ENCODE measurements around the gene TTLL6. TPM values are rescaled to one million over a fixed set of nuclear protein-coding genes. Genes with fewer than 3 reads are reported as not detected.

The TTLL6 gene
- total and polyA plus RNA-seq, 9 of the 15 experiments (the other 6 are each of a cell fraction or from before 2014, with no cell fraction given), result 0.05 TPM; not detected in 8

- Histone ChIP-seq H3K4me1 (replicated peaks in 1 of 2; ENCODE audit: control insufficient read depth in 2 of 2, insufficient read depth in 2 of 2, low read length in 2 of 2) (peaks cover 0 to 24% of the 10 kb centered on the region in 2 experiments; a peak in 2 of 5 replicates), H4K20me1 (replicated peaks; ENCODE audit: control insufficient read depth, insufficient read depth, low read length) (no peaks in the 10 kb centered on the region; the same call in none of the 2 replicates), H3K27me3 (ENCODE audit: control insufficient read depth in 2 of 2, insufficient read depth in 2 of 2, low read length in 2 of 2) (peaks cover 70 to 78% of the 10 kb centered on the region in 2 experiments), H2AFZ (ENCODE audit: low read depth, low read length) (peak within 1 kb of the TSS; percentile 38; the same call in 1 of the 2 replicates), H3K9me1 (ENCODE audit: control insufficient read depth, insufficient read depth, low read length) (no peaks in the 10 kb centered on the region), H3K36me3 (ENCODE audit: control insufficient read depth, insufficient read depth, low read length) (no peaks in the 10 kb centered on the region), H3K4me3 (no peak within 1 kb of the TSS), H3K9me3 (replicated peaks; ENCODE audit: control insufficient read depth, insufficient read depth, low read depth, low read length) (no peaks in the 10 kb centered on the region), H3K4me2 (ENCODE audit: insufficient read depth, low read length) (no peak within 1 kb of the TSS), H3K79me2 (ENCODE audit: control insufficient read depth, insufficient read depth, low read length) (no peaks in the 10 kb centered on the region), H3K27ac (ENCODE audit: extremely low read depth, low read depth, low read length) (no peak within 1 kb of the TSS), H3K9ac (ENCODE audit: insufficient read depth in 1 of 2, low read depth in 2 of 2, low read length in 2 of 2) (no peak within 1 kb of the TSS)
- DNase-seq (ENCODE audit: extremely low read depth in 1 of 4, low spot score in 3 of 4) (peak; percentile 39 to 63 (median 55)), ATAC-seq (0 out of 3 replicates have a peak, but pooled peaks have one; percentile 22), FAIRE-seq (no peak)
- WGBS (ENCODE audit: insufficient coverage, low coverage, missing lambda C conversion rate), result 17% methylated on average over 38 of the region's 55 CpGs
- in situ Hi-C loops (cut with MboI) (no loop called here), intact Hi-C loops (cut with micrococcal nuclease) (no loop called here)
- POLR2A ChIA-PET, result interaction anchor here (0.6 to 1.4 kb wide), 4 partner anchors 9 to 41 kb away, joined by 3 to 4 read pairs (median 3); no protein-coding TSS in a partner anchor
- no TSS peak for BruUV-seq (replicated peaks)
- CTCF ChIA-PET (ENCODE audit: low intra/inter-chr PET ratio), result interaction anchor here (0.7 kb wide), 1 partner anchor 63 kb away, joined by 3 read pairs; no protein-coding TSS in a partner anchor
- no peak for TF ChIP-seq RBM22 (IDR thresholded peaks at IDR 0.05; ENCODE audit: low read depth, low read length, poor library complexity, severe bottlenecking)
- TF ChIP-seq PURB (CRISPR knock-in tag; IDR thresholded peaks at IDR 0.05; ENCODE audit: low read depth), result no peak
- TF ChIP-seq SNIP1 (IDR thresholded peaks at IDR 0.05; ENCODE audit: low read depth), result no peak
- TF ChIP-seq CEBPZ (IDR thresholded peaks at IDR 0.05; ENCODE audit: borderline replicate concordance, low read depth, low read length), result no peak
- peak; percentile 36 for TF ChIP-seq NFYB (IDR thresholded peaks at IDR 0.05; ENCODE audit: extremely low read depth, insufficient read length)
- no peak for TF ChIP-seq PHB (CRISPR knock-in tag; IDR thresholded peaks at IDR 0.05)
- TF ChIP-seq MECOM (CRISPR knock-in tag; IDR thresholded peaks at IDR 0.05), result no peak
- no peak for TF ChIP-seq HMGXB4 (CRISPR knock-in tag; IDR thresholded peaks at IDR 0.05)
- peak; percentile 77 for TF ChIP-seq ZNF512 (tag; IDR thresholded peaks at IDR 0.05)
- peak; percentile 67; the same call in 1 of the 2 replicates for TF ChIP-seq ELF4 (CRISPR knock-in tag; IDR thresholded peaks at IDR 0.05)
- TF ChIP-seq SREBF1 (IDR thresholded peaks at IDR 0.05; ENCODE audit: borderline replicate concordance, low read depth, low read length), result no peak
Observed at GRCh38 chr17:48728232-48729231, 88.5 kb downstream of the TTLL6 start, which contains the start of gene HOXB13. Gene HOXB13, minus strand, starts transcription at chr17:48728750. Its CDS starts 157 bp downstream, at chr17:48728593.
